Common myeloid progenitor, CD34-positive (primary cell): ENCODE results near the gene MRPS5.
A peak's percentile ranks its signal among the peaks of the same experiment; 100 is the strongest.

Experiments used
- CTCF ChIA-PET: fragments of 350-600 bp; sonication (Branson Sonifier 250); formaldehyde crosslinking; loops from one replicate; lab custom pipeline; 2021; ENCODE audit warnings: antibody characterized with exemption; lab: Charles Lee
- POLR2A ChIA-PET: fragments of 350-600 bp; sonication (Branson Sonifier 250); formaldehyde crosslinking; loops from one replicate; lab custom pipeline; 2021; ENCODE audit warnings: antibody characterized with exemption; lab: Charles Lee
- DNase-seq, 3 donors: peaks; one replicate each; pipeline versions ENCODE4 v3.0.0 to v3.0.0-alpha.2; 2013
- H3K27ac ChIP-seq, 2 experiments: 1 replicate in 1 of 2; 2 replicates in 1 of 2; pipeline ENCODE4 v1.7.0; 2013; ENCODE audit warnings: inconsistent platforms in 2 of 2, low read length in 2 of 2, mild to moderate bottlenecking in 2 of 2, low read depth in 1 of 2, moderate library complexity in 1 of 2; ENCODE audit not compliant: severe bottlenecking in 2 of 2, insufficient read depth in 1 of 2, poor library complexity in 1 of 2
- H3K27me3 ChIP-seq, 5 experiments: replicated peaks in 2 of 5; 1 replicate in 3 of 5; 2 replicates in 2 of 5; pipeline versions ENCODE4 v1.6.1 to v1.7.0; 2013; ENCODE audit warnings: low read length in 4 of 5, mild to moderate bottlenecking in 2 of 5, moderate library complexity in 2 of 5, inconsistent platforms in 1 of 5; ENCODE audit not compliant: insufficient read depth in 5 of 5, control insufficient read depth in 4 of 5
- H3K36me3 ChIP-seq, 4 experiments: 1 replicate in 2 of 4; 2 replicates in 2 of 4; pipeline versions ENCODE4 v1.6.1 to v1.7.0; 2013; ENCODE audit warnings: low read length in 3 of 4, control low read depth in 1 of 4, mild to moderate bottlenecking in 1 of 4; ENCODE audit not compliant: control insufficient read depth in 4 of 4, insufficient read depth in 4 of 4
- H3K4me1 ChIP-seq, 4 experiments: 1 replicate in 3 of 4; 2 replicates in 1 of 4; pipeline versions ENCODE4 v1.6.1 to v1.7.1; 2013; ENCODE audit warnings: low read length in 3 of 4, mild to moderate bottlenecking in 3 of 4, control low read depth in 1 of 4, inconsistent platforms in 1 of 4, moderate library complexity in 1 of 4; ENCODE audit not compliant: control insufficient read depth in 4 of 4, insufficient read depth in 4 of 4; ENCODE audit errors: control extremely low read depth in 1 of 4
- H3K4me3 ChIP-seq, 7 experiments: 1 replicate in 4 of 7; 2 replicates in 3 of 7; pipeline versions ENCODE4 v1.5.1 to v1.7.0; 2013; ENCODE audit warnings: mild to moderate bottlenecking in 7 of 7, low read length in 6 of 7, moderate library complexity in 6 of 7, inconsistent platforms in 2 of 7, low read depth in 2 of 7, control low read depth in 1 of 7; ENCODE audit not compliant: insufficient read depth in 4 of 7, control insufficient read depth in 1 of 7; ENCODE audit errors: extremely low read depth in 1 of 7
- H3K9me3 ChIP-seq, 5 experiments: 1 replicate in 4 of 5; 2 replicates in 1 of 5; pipeline versions ENCODE4 v1.6.1 to v1.7.1; 2013; ENCODE audit warnings: low read length in 4 of 5, mild to moderate bottlenecking in 2 of 5, inconsistent platforms in 1 of 5, low read depth in 1 of 5, moderate library complexity in 1 of 5; ENCODE audit not compliant: control insufficient read depth in 4 of 5, insufficient read depth in 2 of 5; ENCODE audit errors: control extremely low read depth in 1 of 5
- WGBS: methylation state at CpG from one replicate; pipeline ENCODE4 v1.1.5; 2013; ENCODE audit not compliant: insufficient coverage; 5-methylcytosine and 5-hydroxymethylcytosine counted together

The MRPS5 gene

GRCh38 chr2:95042472-95043271 is 78.9 kb downstream of the MRPS5 start:
- H3K4me1 ChIP-seq = peaks cover 0 to 24% (median 11%) of the 10 kb centered on the region in 4 experiments
- no peaks in the 10 kb centered on the region for H3K36me3 ChIP-seq
- DNase-seq = no peak
- ChIA-PET CTCF (interaction anchor here (1.0 to 4.0 kb wide), 7 partner anchors 11 to 167 kb away, joined by 3 to 20 read pairs (median 4); no protein-coding TSS in a partner anchor), POLR2A (no interaction called here)
- 100% methylated on average over 6 of the region's 7 CpGs for WGBS
- no peak overlapping the region for H3K4me3 ChIP-seq
- no peak overlapping the region for H3K27ac ChIP-seq
- H3K27me3 ChIP-seq = peaks cover 0 to 3% (median 0%) of the 10 kb centered on the region in 5 experiments
- no peaks in the 10 kb centered on the region for H3K9me3 ChIP-seq

GRCh38 chr2:95041824-95042442 is 79.7 kb downstream of the MRPS5 start:
- CTCF ChIA-PET = interaction anchor here (0.6 to 4.0 kb wide), 7 partner anchors 10 to 79 kb away, joined by 3 to 20 read pairs (median 3); partner anchors contain the start of gene MAL
- WGBS = 98% methylated on average over 7 of the region's 11 CpGs
- Histone ChIP-seq H3K27ac (no peak overlapping the region), H3K9me3 (no peaks in the 10 kb centered on the region), H3K4me1 (peaks cover 0 to 21% (median 10%) of the 10 kb centered on the region in 4 experiments), H3K36me3 (no peaks in the 10 kb centered on the region), H3K27me3 (peaks cover 0 to 3% (median 0%) of the 10 kb centered on the region in 5 experiments), H3K4me3 (no peak overlapping the region)
- no peak for DNase-seq
- POLR2A ChIA-PET = interaction anchor here (0.6 kb wide), 1 partner anchor 12 kb away, joined by 4 read pairs; no protein-coding TSS in a partner anchor

- no peak overlapping the region for H3K4me3 ChIP-seq
- ChIA-PET CTCF (interaction anchor here (0.7 to 4.0 kb wide), 5 partner anchors 9 to 47 kb away, joined by 3 to 20 read pairs (median 4); partner anchors contain the start of gene MAL), POLR2A (interaction anchor here (0.6 kb wide), 1 partner anchor 11 kb away, joined by 4 read pairs; no protein-coding TSS in a partner anchor)
- H3K36me3 ChIP-seq = no peaks in the 10 kb centered on the region
- no peak for DNase-seq
- peaks cover 0 to 3% (median 0%) of the 10 kb centered on the region in 5 experiments for H3K27me3 ChIP-seq
- no peak overlapping the region for H3K27ac ChIP-seq
- 100% methylated on average over 9 of the region's 10 CpGs for WGBS
- peaks cover 0 to 21% (median 10%) of the 10 kb centered on the region in 4 experiments for H3K4me1 ChIP-seq
- no peaks in the 10 kb centered on the region for H3K9me3 ChIP-seq
These were observed 80.4 kb downstream of the MRPS5 start for GRCh38 chr2:95041060-95041823.

GRCh38 chr2:95040426-95040825 is 81.2 kb downstream of the MRPS5 start:
- no peaks in the 10 kb centered on the region for H3K9me3 ChIP-seq
- CTCF ChIA-PET = no interaction called here
- peaks cover 0 to 21% (median 10%) of the 10 kb centered on the region in 4 experiments for H3K4me1 ChIP-seq
- DNase-seq = no peak
- H3K36me3 ChIP-seq = no peaks in the 10 kb centered on the region
- no peak overlapping the region for H3K4me3 ChIP-seq
- POLR2A ChIA-PET = no interaction called here
- peaks cover 0 to 3% (median 0%) of the 10 kb centered on the region in 5 experiments for H3K27me3 ChIP-seq
- WGBS = 85% methylated on average over 5 of the region's 6 CpGs
- no peak overlapping the region for H3K27ac ChIP-seq

- no peaks in the 10 kb centered on the region for H3K9me3 ChIP-seq
- no peaks in the 10 kb centered on the region for H3K36me3 ChIP-seq
- no peak overlapping the region for H3K27ac ChIP-seq
- CTCF ChIA-PET = interaction anchor here (0.6 kb wide), 1 partner anchor 17 kb away, joined by 3 read pairs; no protein-coding TSS in a partner anchor
- H3K4me3 ChIP-seq = no peak overlapping the region
- DNase-seq = no peak
- 93% methylated on average over 6 of the region's 6 CpGs for WGBS
- peaks cover 0 to 17% (median 10%) of the 10 kb centered on the region in 4 experiments for H3K4me1 ChIP-seq
- H3K27me3 ChIP-seq = peaks cover 0 to 6% (median 0%) of the 10 kb centered on the region in 5 experiments
- POLR2A ChIA-PET = interaction anchor here (0.7 kb wide), 1 partner anchor 13 kb away, joined by 4 read pairs; no protein-coding TSS in a partner anchor
These were observed 81.6 kb downstream of the MRPS5 start for GRCh38 chr2:95039978-95040377.

GRCh38 chr2:95039363-95039762 is 82.2 kb downstream of the MRPS5 start:
- H3K9me3 ChIP-seq = no peaks in the 10 kb centered on the region
- H3K27me3 ChIP-seq = peaks cover 0 to 6% (median 0%) of the 10 kb centered on the region in 5 experiments
- POLR2A ChIA-PET = interaction anchor here (0.7 kb wide), 1 partner anchor 13 kb away, joined by 4 read pairs; no protein-coding TSS in a partner anchor
- H3K4me3 ChIP-seq = no peak overlapping the region
- no peak overlapping the region for H3K27ac ChIP-seq
- 100% methylated on average over 1 of the region's 1 CpG for WGBS
- no peaks in the 10 kb centered on the region for H3K36me3 ChIP-seq
- CTCF ChIA-PET = interaction anchor here (0.6 kb wide), 1 partner anchor 17 kb away, joined by 3 read pairs; no protein-coding TSS in a partner anchor
- peak in 2 of 3 donors; percentile 11 to 21 for DNase-seq
- H3K4me1 ChIP-seq = peaks cover 0 to 10% (median 9%) of the 10 kb centered on the region in 4 experiments
